Measurements from ENCODE around the gene ADGRL1.
"Not testable (repeated sequence)": the region's sequence is repeated elsewhere in the genome, so short reads cannot be mapped to it uniquely, and the experiment has no call there.

The ADGRL1 gene

DNA sequence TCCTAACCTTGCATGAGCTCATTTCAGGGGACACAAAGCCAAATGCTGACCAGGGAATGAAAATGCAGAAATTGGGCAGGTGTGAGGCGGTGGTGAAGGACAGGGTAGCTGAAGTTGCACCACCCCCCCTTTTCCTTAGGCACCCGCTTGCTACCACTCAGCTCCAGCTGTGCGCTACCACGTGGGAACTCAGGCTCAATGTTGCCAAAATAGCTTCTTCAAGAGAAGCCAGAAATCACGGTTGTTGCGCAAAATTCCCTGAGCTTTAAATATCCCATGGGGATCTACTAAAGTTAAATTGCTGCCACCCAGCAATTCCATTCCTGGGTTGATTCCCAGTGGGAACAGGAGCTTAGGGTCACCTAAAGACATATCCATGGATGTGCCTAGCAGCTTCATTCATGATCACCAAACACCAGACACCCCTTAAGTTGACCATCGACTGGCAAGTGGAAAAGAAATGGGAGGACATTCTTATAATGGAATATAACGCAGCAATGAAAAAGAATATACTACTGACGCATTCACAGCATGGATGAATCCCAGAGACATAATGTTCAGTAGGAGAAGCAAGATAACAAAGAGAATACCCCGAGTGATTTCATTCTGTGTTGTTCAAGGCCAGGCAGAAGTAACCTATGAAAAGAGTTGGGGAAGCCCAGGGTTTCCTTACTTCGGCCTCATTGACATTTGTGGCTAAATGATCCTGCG lies 12.8 kb upstream of the ADGRL1 start:
- TF ChIP-seq, protein P1, sequence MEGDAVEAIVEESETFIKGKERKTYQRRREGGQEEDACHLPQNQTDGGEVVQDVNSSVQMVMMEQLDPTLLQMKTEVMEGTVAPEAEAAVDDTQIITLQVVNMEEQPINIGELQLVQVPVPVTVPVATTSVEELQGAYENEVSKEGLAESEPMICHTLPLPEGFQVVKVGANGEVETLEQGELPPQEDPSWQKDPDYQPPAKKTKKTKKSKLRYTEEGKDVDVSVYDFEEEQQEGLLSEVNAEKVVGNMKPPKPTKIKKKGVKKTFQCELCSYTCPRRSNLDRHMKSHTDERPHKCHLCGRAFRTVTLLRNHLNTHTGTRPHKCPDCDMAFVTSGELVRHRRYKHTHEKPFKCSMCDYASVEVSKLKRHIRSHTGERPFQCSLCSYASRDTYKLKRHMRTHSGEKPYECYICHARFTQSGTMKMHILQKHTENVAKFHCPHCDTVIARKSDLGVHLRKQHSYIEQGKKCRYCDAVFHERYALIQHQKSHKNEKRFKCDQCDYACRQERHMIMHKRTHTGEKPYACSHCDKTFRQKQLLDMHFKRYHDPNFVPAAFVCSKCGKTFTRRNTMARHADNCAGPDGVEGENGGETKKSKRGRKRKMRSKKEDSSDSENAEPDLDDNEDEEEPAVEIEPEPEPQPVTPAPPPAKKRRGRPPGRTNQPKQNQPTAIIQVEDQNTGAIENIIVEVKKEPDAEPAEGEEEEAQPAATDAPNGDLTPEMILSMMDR (IDR thresholded peaks at IDR 0.05; ENCODE audit: insufficient read depth, low read length, poor library complexity, severe bottlenecking): no peak
- Histone ChIP-seq H3K36me3 (ENCODE audit: control insufficient read depth, insufficient read depth, low read length) (no peaks in the 10 kb centered on the region), H3K27me3 (replicated peaks; ENCODE audit: control insufficient read depth, insufficient read depth, low read length) (no peaks in the 10 kb centered on the region), H3K4me3 (replicated peaks; ENCODE audit: low read depth, low read length) (no peak overlapping the region)
- DNase-seq (ENCODE audit: extremely low read depth, insufficient read length): no peak

DNA sequence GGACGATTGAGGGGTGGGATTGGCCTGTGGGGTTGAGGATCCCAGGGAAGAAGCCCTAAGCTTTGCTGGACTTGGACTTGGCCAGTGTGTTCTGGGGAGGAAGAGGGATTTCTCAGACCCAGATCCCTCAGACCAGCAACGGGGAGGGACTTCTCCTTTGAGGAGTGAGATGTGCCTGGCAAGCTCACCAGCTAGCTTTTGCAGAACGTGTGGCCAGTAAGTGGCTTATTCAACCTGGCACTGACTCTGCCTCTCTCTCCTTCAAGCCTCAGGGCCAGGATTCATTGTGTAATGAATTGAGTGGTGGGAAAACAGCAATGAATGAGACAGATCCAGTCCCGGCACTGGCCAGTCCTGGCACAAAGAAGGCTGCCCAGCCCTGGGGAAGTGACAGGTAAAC lies 11.9 kb upstream of the ADGRL1 start:
- not testable (repeated sequence) for H3K4me3 ChIP-seq (replicated peaks; ENCODE audit: low read depth, low read length); H3K27me3 ChIP-seq (replicated peaks; ENCODE audit: control insufficient read depth, insufficient read depth, low read length); DNase-seq (ENCODE audit: extremely low read depth, insufficient read length); H3K36me3 ChIP-seq (ENCODE audit: control insufficient read depth, insufficient read depth, low read length)

DNA sequence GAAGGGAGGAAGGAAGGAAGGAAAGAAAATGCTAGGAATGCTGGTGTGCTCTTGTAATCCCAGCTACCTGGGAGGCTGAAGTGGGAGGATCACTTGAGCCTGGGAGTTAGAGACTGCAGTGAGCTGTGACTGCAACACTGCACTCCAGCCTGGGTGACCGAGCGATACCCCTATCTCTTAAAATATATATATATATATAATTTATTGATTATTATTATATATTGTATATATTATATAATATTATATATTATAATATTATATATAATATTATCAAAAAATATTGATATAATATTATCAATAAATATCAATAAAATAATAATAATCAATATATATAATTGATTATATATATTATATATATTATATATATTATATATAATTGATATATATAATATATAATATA lies 8.6 kb upstream of the ADGRL1 start:
- TF ChIP-seq, protein P1 (IDR thresholded peaks at IDR 0.05; ENCODE audit: insufficient read depth, low read length, poor library complexity, severe bottlenecking): no peak
- Histone ChIP-seq H3K27me3 (replicated peaks; ENCODE audit: control insufficient read depth, insufficient read depth, low read length) (no peaks in the 10 kb centered on the region), H3K36me3 (ENCODE audit: control insufficient read depth, insufficient read depth, low read length) (no peaks in the 10 kb centered on the region), H3K4me3 (replicated peaks; ENCODE audit: low read depth, low read length) (no peak overlapping the region)
- no peak for DNase-seq (ENCODE audit: extremely low read depth, insufficient read length)

DNA sequence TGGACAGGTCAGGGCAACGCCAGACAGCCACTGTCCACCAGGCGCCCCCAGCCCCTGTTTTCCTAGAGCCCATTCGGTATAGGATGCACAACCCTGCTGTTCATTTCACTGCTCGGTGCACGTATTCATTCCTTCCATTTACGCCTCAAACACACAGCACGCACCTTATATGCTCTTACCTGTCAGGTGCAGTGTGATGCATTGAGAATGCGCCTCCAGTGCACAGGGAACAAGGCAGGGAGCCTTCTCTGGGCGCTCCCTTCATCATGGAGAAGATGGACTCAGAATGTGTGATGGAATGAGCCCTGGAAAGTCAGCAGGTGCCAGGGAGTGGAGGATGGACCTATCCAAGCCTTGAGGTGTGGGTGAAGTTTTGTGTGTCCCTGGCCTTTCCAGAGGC lies 4.2 kb upstream of the ADGRL1 start:
- not testable (repeated sequence) for DNase-seq (ENCODE audit: extremely low read depth, insufficient read length); H3K4me3 ChIP-seq (replicated peaks; ENCODE audit: low read depth, low read length)

DNA sequence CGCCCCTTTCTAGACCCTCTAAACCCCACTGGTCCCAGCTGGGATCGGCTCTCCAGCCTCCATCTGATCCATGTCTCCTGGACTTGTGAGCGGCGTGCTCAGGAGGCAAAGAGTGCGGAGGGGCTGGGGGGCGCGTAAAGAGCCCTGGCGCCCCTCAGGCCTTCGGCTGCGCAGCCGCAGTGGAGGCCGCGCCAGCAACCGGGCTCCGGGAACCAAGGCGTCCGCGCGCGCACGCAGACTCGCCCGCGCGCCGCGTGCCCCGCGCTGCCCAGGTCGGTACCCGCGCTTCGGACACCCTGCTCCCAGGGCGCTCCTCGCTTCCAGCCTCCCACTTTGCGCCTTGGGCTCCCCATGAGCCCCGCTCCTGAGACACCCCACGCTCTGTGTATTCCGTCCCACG lies 3.4 kb upstream of the ADGRL1 start:
- H3K27me3 ChIP-seq (replicated peaks; ENCODE audit: control insufficient read depth, insufficient read depth, low read length); H3K4me3 ChIP-seq (replicated peaks; ENCODE audit: low read depth, low read length); H3K36me3 ChIP-seq (ENCODE audit: control insufficient read depth, insufficient read depth, low read length); DNase-seq (ENCODE audit: extremely low read depth, insufficient read length): not testable (repeated sequence)

More for the DNA sequence above, 4.2 kb upstream of the ADGRL1 start:
- not testable (repeated sequence) for H3K36me3 ChIP-seq (ENCODE audit: control insufficient read depth, insufficient read depth, low read length); H3K27me3 ChIP-seq (replicated peaks; ENCODE audit: control insufficient read depth, insufficient read depth, low read length)

DNA sequence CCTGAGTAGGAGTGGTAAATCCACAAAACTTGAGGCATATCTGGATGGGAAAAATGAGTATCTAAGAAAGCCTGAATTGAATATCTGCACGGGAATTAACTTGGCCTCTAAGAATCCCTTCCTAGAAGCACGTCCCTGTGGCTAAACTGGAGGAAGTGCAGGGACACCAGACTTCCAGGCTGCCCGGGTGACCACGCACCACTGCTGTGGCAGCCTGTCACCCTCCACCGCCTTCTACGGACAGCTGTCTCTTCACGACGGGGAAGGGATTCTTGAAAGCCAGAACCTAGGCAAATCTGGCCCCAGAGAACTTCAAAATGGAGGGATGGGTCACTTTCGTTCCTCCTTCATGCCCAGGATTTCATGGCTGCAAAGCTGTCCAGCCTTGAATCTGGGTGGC lies 2.5 kb upstream of the ADGRL1 start:
- H3K27me3 ChIP-seq (replicated peaks; ENCODE audit: control insufficient read depth, insufficient read depth, low read length); H3K4me3 ChIP-seq (replicated peaks; ENCODE audit: low read depth, low read length); DNase-seq (ENCODE audit: extremely low read depth, insufficient read length); H3K36me3 ChIP-seq (ENCODE audit: control insufficient read depth, insufficient read depth, low read length): not testable (repeated sequence)

DNA sequence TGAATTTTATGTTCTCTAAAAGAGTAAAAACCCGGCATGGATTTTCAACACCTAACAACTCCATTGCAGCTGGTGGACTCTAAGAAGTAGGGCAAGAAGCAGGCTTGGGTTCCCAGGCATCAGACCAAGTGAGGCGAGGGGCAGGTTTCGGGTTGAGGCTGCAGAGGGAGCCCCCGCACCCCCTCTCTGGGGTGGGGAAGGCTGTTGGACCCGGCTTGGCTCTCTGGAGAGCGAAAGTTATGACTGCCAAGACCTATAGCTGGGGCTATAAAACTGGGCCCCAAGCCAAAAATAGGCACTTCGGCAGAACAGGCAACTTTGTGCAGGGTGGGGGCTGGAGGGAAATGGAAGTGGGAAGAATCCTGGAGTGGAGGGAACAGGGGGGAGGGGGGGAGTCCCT lies 1.8 kb upstream of the ADGRL1 start:
- H3K4me3 ChIP-seq (replicated peaks; ENCODE audit: low read depth, low read length); H3K27me3 ChIP-seq (replicated peaks; ENCODE audit: control insufficient read depth, insufficient read depth, low read length): not testable (repeated sequence)
- peak; percentile 49 for DNase-seq (ENCODE audit: extremely low read depth, insufficient read length)

DNA sequence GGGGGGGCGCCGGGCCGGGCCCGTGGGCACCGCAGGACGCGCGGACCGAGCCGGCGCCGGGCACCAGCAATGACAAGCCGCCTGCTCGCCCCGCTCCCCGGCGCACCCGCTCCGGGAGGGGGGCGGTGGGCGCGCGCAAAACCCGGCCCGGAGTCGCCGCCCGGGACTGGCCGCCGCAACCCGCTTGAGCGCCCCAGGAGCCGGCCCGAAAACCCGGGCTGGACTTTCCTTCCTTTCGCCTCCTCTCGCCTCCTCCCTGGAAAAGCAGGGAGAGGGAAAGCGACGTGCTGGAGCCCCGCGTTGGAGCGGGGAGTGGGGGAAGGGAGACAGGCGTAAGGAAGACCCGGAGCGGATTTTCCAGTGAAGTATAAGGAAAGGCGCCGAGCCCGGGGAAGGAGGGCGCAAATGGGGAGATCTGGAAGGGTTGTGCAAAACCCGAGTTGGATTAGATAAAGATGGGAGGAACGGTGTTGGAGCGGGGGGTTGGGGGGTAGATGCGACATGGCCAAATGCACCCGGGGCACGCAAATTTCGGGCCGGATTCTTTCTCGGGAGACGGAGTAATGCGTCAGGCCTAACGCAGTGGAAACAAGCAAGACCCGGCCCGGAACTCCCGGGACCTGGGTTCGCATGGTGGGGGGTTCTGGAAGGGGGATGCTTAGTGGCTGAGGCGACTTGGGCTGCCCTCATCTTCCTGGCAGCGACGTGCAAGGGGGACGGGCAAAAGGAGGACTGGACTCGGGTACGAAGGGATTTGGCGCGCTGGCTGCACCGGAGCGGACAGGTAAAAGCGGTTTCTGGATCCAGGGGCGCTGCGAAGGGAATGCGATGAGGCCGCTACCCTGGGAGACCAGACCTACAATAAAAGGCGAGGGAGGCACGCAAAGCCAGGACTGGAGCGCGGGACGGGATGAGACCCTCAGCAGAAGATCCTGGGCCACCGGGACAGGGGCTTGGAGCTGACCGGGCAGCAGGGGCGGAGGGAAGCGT lies 1.1 kb upstream of the ADGRL1 start:
- not testable (repeated sequence) for H3K27me3 ChIP-seq (replicated peaks; ENCODE audit: control insufficient read depth, insufficient read depth, low read length); H3K36me3 ChIP-seq (ENCODE audit: control insufficient read depth, insufficient read depth, low read length)
- H3K4me3 ChIP-seq (replicated peaks; ENCODE audit: low read depth, low read length): peak overlapping the region; percentile 53
- peak; percentile 87 for DNase-seq (ENCODE audit: extremely low read depth, insufficient read length)

More for the DNA sequence above, 1.8 kb upstream of the ADGRL1 start:
- not testable (repeated sequence) for H3K36me3 ChIP-seq (ENCODE audit: control insufficient read depth, insufficient read depth, low read length)

DNA sequence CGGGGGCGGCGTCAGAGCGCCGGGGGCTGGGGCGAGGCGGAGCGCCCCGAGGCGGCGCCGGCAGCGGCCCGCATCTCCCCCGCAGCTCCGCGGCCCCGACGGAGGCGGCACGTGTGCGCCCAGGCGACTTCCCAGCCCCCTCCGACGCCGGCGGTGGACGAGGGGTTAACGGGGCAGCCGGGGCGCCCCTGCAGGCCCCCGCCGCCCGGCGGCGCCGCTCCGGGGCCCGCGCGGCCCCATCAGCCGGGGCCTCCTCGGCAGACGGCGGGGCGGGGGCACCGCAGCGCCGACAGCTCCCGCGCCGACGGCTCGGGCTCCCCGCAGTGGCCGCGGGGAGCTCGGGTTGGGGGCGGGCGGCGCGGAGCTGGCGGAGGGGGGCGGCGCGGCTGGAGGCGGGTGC lies 339 bp upstream of the ADGRL1 start:
- H3K36me3 ChIP-seq (ENCODE audit: control insufficient read depth, insufficient read depth, low read length); H3K4me3 ChIP-seq (replicated peaks; ENCODE audit: low read depth, low read length); DNase-seq (ENCODE audit: extremely low read depth, insufficient read length); H3K27me3 ChIP-seq (replicated peaks; ENCODE audit: control insufficient read depth, insufficient read depth, low read length): not testable (repeated sequence)

DNA sequence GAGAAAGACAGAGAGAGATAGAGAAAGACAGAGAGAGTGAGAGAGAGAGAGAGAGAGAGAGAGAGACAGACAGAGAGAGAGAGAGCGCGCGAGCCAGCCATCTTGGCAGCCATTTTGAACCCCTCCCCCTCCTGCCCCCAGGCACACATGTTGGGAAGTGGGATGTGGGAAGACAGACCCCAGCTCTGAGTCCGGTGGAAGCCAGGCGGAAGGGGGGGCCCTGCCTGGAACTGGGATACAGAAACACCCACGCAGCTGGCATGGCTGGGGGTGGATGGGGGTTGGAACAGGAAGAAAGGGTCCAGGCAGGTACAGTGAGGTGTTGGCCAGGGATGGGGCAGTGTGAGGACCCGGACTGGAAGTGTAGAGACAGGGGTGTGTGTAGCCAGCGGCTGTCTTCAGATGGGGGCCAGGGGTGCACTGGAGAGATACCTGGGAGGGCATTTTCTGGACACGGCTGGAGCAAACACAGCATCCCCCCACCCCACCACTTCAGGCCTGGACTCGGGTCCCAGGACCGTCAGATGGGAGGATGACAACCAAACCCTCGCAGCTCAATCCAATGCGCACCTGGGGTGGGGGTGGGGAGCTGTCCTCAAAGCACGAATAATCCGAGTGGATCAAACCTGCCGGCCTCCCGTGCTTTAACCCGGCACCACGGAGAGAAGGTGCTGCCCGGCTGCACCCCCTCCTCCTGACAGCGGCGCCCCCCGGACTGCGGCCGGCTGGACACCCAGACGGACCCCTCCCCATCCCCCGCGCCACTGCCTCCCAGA lies 1.1 kb downstream of the ADGRL1 start:
- H3K36me3 ChIP-seq (ENCODE audit: control insufficient read depth, insufficient read depth, low read length); H3K4me3 ChIP-seq (replicated peaks; ENCODE audit: low read depth, low read length); H3K27me3 ChIP-seq (replicated peaks; ENCODE audit: control insufficient read depth, insufficient read depth, low read length); DNase-seq (ENCODE audit: extremely low read depth, insufficient read length): not testable (repeated sequence)

DNA sequence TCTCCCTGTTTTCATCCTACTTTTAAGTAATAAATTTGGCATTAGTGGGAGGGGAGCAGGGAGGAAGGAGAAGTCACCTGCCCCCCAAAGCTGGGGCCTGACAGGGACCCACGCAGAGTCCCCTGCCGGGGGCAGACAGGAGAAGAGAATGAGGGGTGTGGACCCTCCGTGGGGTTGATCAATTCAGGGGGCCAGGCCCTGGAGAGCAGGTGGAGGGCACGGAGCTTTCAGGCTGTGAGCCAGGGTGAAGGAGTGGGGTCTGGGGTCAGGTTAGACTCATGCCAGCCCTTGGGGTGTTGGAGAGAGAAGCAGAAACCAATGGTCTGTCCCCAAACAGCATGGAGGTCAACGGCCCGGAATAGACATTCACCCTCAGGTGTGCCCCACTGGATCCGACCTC lies 1.8 kb downstream of the ADGRL1 start:
- H3K36me3 ChIP-seq (ENCODE audit: control insufficient read depth, insufficient read depth, low read length); H3K27me3 ChIP-seq (replicated peaks; ENCODE audit: control insufficient read depth, insufficient read depth, low read length); H3K4me3 ChIP-seq (replicated peaks; ENCODE audit: low read depth, low read length); DNase-seq (ENCODE audit: extremely low read depth, insufficient read length): not testable (repeated sequence)
